ENCODE measurements around the gene MTREX. TPM values are rescaled to one million over a fixed set of nuclear protein-coding genes. Genes with fewer than 3 reads are reported as not detected.

MTREX gene
- total and polyA plus RNA-seq, 10 of the 15 experiments (the other 5 are each of a cell fraction or from before 2014, with no cell fraction given) = 20.1 to 102 (median 49.0) TPM

- H4K20me1 ChIP-seq (ENCODE audit: control insufficient read depth, insufficient read depth) = no peaks in the 10 kb centered on the region
- in situ Hi-C loops (cut with MboI) (no loop called here), intact Hi-C loops (cut with micrococcal nuclease; ENCODE audit: unreplicated experiment) (loop anchor here (2.0 kb wide), 1 partner anchor 285 kb away; no protein-coding TSS in a partner anchor)
- CTCF ChIA-PET = interaction anchor here (0.6 to 2.1 kb wide), 8 partner anchors 21 to 292 kb away, joined by 3 to 10 read pairs (median 4); no protein-coding TSS in a partner anchor
- FAIRE-seq (no peak), DNase-seq (ENCODE audit: low read depth, low spot score) (no peak), ATAC-seq (no peak)
- SMC1A ChIA-PET (ENCODE audit: uncharacterized antibody, unreplicated experiment) = interaction anchor here (1.1 to 2.3 kb wide), 5 partner anchors 8 to 286 kb away, joined by 3 to 10 read pairs (median 6); no protein-coding TSS in a partner anchor
- RAD21 ChIA-PET (ENCODE audit: unreplicated experiment) = interaction anchor here (0.6 kb wide), 1 partner anchor 795 kb away, joined by 3 read pairs; no protein-coding TSS in a partner anchor
- no peak overlapping the region for H2AFZ ChIP-seq (ENCODE audit: control insufficient read depth, low read depth, low read length)
- no peak overlapping the region for H3K27ac ChIP-seq (ENCODE audit: control insufficient read depth, insufficient read depth)
- H3K4me1 ChIP-seq (ENCODE audit: control insufficient read depth, insufficient read depth, low read length) = no peaks in the 10 kb centered on the region; the same call in 1 of the 2 replicates
- peaks cover 5 to 10% of the 10 kb centered on the region in 2 experiments for H3K36me3 ChIP-seq (ENCODE audit: control insufficient read depth in 2 of 2, insufficient read depth in 2 of 2, low read length in 1 of 2)
- WGBS (ENCODE audit: insufficient coverage, insufficient replicate concordance, low lambda C conversion rate, missing lambda C conversion rate) = 100% methylated on average over 2 of the region's 2 CpGs
- H3K9ac ChIP-seq (ENCODE audit: control insufficient read depth, insufficient read depth, low read length) = no peak overlapping the region
- TF ChIP-seq SUZ12 (IDR thresholded peaks at IDR 0.05; ENCODE audit: unreplicated experiment) = no peak
- TF ChIP-seq REST (IDR thresholded peaks at IDR 0.05; ENCODE audit: low read depth, low read length) = no peak
- TF ChIP-seq SUPT20H (IDR thresholded peaks at IDR 0.05; ENCODE audit: borderline replicate concordance, control insufficient read depth, low read depth, low read length) = no peak
- TF ChIP-seq GATAD2B (conservative IDR thresholded peaks at IDR 0.05; ENCODE audit: low read depth) = no peak
- TF ChIP-seq HDAC6 (IDR thresholded peaks at IDR 0.05; ENCODE audit: unreplicated experiment) = no peak
- TF ChIP-seq TARDBP (IDR thresholded peaks at IDR 0.05; ENCODE audit: borderline replicate concordance) = no peak
- no peak for TF ChIP-seq NRF1 (conservative IDR thresholded peaks at IDR 0.05; ENCODE audit: low read depth, low read length)
- no peak for TF ChIP-seq YBX1 (IDR thresholded peaks at IDR 0.05)
- BruUV-seq (replicated peaks) = no TSS peak
- no peak overlapping the region for H3K4me2 ChIP-seq (ENCODE audit: control insufficient read depth, insufficient read depth)
- H3K79me2 ChIP-seq (ENCODE audit: control insufficient read depth, insufficient read depth, low read length) = no peaks in the 10 kb centered on the region
- POLR2A ChIA-PET = no interaction called here
- H3K9me3 ChIP-seq (replicated peaks; ENCODE audit: control insufficient read depth, insufficient read depth, low read length) = no peaks in the 10 kb centered on the region; the same call in 2 of the 3 replicates
- H3K4me3 ChIP-seq = no peak overlapping the region
- H3K27me3 ChIP-seq (replicated peaks in 1 of 2; ENCODE audit: control insufficient read depth in 2 of 2, insufficient read depth in 2 of 2, low read length in 1 of 2) = no peaks in the 10 kb centered on the region
Observed at GRCh38 chr5:55406292-55406691, 98.5 kb downstream of the MTREX start.
